HG03025 (cell line): ENCODE data around the gene WFS1.
A peak's percentile ranks its signal among the peaks of the same experiment; 100 is the strongest.

Source experiments
- ATAC-seq: cut with Tn5 transposase; IDR thresholded peaks from one replicate; pipeline ENCODE4 v1.9.1; 2021; ENCODE audit warnings: mild to moderate bottlenecking, moderate library complexity; ENCODE audit not compliant: unreplicated experiment, low FRiP score

WFS1 gene

GRCh38 chr4:6275898-6276806 lies 6.5 kb downstream of the WFS1 start:
- ATAC-seq, result no peak

- ATAC-seq, result no peak
Measured at GRCh38 chr4:6277139-6277802, 7.6 kb downstream of the WFS1 start.

DNA sequence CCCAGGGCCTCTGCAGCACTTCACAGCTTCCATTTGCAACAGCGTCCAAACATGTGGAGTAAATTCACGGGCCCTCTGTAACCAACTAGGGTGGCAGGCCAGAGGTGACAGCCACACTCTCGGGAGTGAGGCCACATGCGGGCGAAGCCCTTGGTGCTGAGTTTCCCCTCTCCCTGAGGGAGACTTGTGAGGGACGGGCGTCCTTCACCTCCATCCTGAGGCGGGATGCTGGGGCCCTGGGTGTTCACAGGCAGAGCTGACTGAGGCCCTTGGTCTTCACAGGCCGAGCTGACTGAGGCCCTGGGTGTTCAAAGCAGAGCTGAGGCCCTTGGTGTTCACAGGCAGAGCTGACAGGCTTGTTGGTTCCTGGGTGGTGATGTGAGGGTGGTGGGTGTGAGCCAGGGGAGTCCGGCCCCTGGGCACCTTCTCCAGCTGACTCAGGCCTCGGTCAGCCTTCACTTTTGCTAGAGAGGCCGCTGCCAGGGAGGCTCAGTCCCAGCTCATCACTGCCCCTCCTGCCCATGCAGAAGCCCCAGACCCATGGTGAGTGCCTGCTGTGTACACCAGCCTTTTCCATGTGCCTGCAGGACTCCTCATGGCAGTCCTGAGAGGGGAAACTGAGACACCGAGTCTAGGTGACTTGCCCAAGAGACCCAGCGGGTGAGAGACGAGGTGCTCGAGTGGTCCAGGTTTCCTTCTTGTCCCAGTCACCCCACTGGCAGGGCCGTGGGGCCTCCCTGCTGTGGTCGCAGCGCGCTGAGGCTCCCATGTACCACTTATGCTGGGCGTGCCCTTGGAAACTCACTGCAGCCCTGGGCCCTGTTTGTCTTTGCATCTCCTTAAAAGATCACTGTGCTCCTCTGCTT lies 8.5 kb downstream of the WFS1 start:
- no peak for ATAC-seq

DNA sequence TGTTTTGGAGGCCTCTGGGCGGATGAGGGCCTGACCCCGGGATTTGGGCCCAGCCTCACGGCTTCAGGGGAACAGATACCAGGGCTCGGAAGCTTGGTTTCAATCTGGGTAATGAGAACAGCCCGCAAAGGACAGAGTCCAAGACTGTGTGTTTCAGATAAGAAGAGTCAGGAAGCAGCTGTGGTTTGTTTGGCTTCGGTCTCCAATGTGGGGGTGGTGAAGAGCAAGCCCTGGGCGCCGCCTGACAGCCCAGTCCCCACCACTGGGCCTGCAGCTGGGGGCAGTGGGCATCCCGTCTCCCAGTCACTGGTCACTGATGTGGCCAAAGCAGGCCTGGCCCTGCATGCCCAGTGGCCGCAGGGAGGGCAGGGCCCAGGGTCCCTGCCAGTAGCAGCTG lies 9.1 kb downstream of the WFS1 start:
- peak; percentile 94 for ATAC-seq

DNA sequence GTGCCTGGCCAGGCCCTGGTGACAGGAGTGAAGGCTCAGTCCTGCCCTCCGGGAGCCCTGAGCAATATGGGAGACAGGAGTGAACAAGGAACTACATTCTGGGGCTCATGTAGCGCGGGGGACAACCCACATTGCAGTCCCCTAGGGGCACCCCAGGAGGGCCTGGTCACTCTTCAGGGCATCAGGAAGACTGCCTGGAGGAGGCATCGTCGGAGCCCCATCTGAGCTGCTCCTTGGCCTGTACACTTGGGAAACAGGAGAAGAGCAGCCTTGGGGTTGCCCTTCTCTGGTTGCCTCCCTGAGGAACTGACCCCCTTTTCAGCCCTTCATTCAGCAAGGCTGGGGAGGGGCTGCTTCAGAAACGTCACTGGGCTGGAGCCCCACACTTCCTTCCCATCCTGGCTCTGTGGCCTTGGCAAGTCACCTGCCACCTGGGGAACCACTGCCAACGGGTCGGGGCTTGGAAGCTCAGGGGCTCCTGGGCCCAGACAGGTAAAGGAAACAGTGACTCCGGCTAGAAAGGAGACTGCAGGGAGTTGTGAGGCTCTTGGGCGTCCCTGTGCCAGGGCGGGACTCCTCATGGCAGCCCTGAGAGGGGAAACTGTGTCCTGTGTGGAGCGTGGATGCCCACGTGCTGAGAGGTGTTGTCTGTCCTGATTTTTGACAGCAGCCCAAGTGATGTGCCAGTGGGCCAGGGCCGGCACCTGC lies 10.1 kb downstream of the WFS1 start:
- ATAC-seq, result no peak

GRCh38 chr4:6280365-6280996 lies 10.8 kb downstream of the WFS1 start:
- ATAC-seq, result no peak

DNA sequence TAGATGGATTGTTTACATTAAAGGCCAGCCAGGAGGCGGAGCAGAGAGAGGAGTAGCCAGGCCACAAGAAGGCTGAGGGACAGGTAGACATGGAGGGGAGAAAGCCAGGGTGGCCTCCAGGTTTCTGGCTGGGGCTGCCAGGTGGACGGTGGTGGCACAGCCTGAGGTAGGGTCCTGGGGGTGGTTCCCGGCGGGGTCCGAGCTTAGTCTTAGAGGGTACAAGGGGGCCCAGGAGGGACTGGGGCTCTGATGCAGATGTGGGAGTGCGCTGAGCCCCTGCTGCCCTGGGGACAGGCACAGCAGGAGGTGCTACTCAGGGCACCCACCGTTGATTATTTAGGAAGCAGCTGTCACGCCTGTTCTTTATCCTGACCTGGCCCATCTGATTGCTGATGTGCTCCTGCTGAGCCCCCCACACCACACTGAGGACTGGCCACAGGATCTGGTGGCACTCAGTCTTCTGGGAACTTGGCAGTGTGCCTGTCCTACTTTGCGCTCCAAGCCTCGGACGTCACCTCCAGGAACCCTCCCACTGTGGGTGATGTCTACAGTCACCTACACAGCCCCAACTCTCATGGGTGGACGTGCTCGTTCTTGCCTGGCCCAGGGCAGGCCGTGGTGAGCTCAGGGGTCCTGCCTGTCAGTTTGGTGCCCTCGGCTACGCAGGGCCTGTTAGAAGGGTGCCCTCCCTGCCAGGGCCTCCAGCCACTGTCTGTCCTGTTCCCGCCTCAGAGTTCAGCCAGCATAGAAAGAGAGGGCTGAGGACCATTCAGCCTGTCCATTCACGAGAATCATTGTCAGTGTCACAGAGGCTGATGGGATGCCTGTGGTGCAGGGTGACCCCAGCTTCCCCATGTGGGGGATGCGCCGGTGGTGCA lies 12.0 kb downstream of the WFS1 start:
- no peak for ATAC-seq

DNA sequence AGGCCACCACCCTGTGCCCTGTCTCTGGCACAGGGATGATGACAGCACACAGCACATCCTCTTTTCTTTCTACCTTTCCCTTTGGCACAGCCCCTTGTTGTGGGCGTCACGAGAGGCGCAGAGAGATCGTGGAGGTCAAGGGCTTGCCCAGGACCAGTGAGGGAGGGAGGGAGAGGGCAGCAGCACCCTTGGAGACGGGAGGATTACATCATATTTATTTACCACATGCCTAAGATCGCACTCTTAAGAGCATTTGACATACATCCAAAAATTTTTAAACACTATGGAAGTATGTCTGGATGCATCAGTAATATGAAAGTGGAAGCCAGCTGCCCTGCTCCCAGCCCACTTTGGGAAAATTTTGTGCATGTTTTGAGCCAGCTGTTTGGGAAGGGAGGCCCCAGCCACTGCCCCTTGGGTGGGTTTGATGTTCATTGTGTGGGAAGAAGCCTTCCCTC lies 12.7 kb downstream of the WFS1 start:
- no peak for ATAC-seq

DNA sequence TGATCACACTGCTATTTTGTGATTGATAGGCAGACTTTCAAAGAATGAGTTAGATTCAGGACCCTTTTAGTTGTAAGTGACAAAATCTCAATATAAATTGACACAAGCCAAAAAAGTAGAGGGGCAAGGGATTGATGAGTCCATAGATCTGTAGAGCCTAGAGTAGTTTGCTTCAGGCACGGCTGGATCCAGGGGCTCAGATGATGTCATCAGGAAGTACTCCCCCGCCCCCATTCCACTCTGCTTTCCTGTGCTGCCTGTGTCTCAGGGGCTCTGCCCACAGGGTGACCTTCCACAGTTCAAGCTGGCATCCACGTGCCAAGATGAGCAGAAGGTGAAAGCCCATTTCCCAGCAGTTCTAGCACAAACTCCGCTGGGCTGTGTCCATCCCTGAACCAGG lies 13.6 kb downstream of the WFS1 start:
- ATAC-seq, result no peak

- ATAC-seq, result no peak
Measured at GRCh38 chr4:6287017-6287788, 17.6 kb downstream of the WFS1 start.

GRCh38 chr4:6288342-6288741 lies 18.7 kb downstream of the WFS1 start:
- no peak for ATAC-seq

- ATAC-seq, result no peak
Measured at GRCh38 chr4:6288871-6289270, 19.2 kb downstream of the WFS1 start.

DNA sequence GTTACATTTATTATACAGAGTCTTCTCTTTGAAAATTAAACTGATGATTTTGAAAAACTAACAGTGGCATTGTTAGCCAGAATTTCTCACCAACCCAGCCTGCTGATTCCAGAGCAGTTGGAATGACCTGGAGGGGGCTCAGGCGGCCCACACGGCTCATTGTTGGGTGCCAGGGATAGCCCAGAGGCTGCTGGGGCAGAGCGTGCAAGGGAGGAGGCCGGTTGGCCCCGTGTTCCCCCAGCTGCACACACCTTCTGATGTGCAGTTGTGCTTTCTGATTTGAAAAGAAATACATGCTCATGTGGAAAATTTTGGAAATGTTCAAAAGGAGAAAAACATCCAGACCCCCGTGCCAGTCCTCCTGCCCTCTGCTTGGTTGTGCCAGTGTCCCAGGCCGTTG lies 20.6 kb downstream of the WFS1 start:
- no peak for ATAC-seq

DNA sequence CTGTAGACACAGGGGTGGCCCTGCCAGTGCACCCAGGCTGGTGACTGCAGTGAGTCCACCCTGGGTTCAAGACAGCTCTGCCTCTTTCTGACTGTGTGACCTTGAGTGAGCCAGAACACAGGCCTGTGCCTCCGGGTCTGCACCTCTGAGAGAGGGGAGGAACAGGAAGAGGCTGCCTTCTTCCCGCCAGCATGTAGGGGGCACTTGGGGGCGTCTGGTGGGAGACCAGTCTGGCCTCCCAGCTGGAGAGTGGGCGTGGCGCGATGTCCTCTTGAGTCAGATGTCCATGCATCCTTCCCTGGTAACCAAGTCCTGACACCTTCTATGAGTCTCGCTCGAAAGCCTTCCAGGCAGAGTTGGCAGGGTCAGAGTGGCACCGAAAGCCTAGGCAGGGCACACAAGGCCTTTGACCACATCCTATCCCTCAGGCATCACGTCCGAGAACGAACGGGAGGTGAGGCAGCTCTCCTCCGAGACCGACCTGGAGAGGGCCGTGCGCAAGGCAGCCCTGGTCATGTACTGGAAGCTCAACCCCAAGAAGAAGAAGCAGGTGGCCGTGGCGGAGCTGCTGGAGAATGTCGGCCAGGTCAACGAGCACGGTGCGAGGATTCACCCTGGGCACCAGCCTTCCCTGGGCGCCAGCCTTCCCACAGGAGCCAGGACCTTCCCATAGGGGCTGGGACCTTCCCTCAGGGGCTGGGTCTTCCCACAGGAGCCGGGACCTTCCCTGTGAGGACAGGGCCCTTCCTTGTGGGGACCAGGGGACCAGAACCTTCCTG lies 21.3 kb downstream of the WFS1 start:
- no peak for ATAC-seq

DNA sequence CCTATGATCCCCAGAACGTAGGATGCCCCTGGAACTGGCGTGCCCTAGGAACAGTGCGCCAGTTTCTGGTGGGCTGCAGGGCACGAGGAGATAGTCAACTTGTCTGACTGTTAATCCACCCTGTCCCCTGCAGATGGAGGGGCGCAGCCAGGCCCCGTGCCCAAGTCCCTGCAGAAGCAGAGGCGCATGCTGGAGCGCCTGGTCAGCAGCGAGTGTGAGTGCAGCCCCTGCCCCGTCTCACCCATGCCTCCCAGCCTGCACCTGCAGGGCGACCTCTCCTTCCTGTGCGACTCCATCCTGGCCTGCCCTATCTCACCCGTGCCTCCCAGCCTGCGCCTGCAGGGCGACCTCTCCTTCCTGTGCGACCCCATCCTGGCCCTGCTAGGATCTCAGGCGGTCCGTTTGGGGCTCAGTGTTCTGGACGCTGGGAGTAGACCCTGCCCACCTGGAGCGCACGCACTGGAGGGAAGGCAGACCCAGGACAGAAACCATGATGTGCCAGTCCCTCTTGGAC lies 22.2 kb downstream of the WFS1 start:
- ATAC-seq, result no peak

GRCh38 chr4:6292376-6293096 lies 22.9 kb downstream of the WFS1 start:
- ATAC-seq, result no peak

DNA sequence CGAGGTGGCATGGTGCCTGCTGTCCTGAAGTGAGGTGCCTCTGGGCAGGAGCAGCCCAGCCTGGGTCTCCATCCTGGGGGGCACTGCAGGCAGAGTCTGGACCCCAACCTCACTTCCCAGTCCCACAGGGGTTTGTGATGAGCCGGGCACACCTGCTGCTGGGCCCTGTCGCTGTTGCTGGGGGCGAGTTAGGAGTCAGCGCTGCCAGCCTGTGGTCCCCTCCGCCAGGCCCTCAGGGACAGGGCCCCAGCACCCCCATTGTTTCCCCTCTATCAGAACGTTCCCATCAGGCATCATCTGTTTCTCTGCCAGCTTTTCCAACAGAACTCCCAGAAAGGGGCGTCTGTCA lies 23.4 kb downstream of the WFS1 start:
- ATAC-seq, result no peak
